ENCODE data around the gene EEF1A2.
A peak's percentile ranks its signal among the peaks of the same experiment; 100 is the strongest.
"Not testable (repeated sequence)": the region's sequence is repeated elsewhere in the genome, so short reads cannot be mapped to it uniquely, and the experiment has no call there.

Gene EEF1A2

GRCh38 chr20:63519668-63520503 is 21.0 kb upstream of the EEF1A2 start:
- peak; percentile 75 for DNase-seq

DNA sequence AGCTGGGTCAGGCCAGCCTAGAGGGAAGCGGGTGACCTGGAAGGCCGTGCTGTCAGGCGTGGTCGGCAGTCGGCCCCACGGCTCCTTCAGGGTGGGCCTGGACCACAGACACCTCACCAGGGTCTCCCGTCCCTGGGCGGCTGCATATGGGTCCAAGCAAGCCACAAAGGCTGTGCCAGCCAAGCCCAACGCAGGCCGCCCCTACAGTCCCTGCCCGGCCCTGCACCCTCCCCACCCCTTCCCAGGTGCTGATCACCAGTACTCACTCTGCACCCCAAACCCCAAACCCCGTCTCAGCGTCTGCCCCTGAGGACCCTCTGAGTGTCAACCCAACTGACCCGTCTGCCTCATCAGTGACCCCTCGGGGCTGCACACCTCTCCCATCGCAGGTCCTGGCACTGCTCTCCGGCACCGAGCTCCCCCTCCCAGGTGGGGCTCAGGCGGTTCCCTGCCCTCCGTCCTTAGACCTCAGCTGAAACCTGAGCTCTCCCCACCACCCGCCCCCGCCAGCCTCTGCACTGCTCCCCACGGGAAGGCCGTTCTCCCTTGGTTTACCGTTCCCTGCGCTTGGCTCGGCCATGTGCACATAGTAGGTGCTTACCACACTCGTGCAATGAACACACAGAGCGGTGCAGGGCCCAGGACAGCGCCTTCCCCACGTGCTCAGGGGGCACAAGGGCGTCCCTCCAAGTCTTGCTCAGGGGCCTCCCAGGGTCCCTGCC is 20.2 kb upstream of the EEF1A2 start:
- no peak for DNase-seq

DNA sequence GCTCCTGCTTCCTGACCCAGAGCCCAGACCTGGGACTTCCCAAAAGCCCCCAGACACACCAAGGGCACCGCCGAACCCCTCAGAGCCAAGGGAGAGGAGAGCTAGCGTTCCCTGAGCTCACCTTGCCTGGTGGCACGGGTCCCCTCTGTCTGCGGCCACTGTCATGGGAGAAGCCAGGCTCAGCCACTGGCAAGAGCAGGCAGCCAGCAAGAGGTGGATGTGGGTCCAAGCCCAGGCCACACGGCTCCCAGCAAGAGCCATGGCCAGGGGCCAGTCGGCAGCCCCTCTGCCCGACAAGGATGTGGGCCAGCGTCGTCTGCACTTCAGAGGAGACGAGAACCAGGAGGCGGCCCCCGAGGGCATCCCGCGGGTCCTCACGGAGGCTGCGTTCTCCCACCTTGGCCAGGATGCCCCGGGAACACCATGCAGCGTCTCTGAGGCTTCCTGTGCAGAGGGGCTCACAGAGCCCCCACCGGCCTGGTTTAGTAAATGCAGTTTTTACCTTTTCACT is 19.5 kb upstream of the EEF1A2 start:
- DNase-seq = no peak

DNA sequence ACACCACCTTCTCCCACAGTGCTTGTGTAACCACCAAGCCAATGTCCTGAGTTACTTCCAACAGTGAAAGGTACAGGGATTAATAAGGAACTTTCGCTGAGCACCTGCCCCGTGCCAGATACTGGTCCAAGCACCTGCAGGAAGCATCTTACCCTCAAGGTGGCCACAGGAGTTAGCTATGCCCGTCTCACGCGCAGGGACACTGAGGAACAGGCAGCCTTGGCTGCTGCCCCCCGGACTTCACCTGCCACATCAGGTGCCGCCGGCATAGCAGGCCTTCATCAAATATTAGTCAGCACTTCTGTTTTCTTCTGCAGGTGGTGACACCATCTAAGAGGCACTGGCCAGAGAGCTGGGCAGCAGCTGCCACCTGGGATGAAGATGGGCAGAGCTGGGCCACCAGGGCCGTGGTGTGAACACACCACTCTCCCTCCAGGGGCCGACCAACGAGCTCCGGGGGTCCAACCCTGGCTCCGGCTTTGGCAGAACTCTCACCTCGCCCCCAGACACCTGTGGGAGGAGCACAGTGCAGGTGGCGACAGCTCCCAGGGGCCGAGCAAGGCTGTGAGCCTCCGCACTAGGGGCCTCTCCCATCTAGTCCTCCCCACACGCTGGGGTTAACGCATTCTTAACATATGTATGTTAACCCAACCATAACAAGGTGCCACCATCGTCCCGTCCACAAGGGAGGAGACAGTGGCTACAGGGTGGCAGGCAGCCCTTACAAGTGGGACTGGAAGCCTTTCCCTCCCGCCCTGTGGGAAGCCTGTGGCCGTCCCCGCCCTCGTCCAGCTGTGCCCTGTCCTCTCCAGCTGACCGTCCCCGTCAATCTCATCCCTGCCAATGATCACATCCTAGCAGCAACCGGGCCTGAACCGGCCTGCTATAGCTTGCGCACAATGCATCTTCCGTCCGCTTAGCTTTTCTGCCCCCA is 18.8 kb upstream of the EEF1A2 start:
- no peak for DNase-seq

- not testable (repeated sequence) for DNase-seq
These were observed 15.6 kb upstream of the EEF1A2 start for GRCh38 chr20:63514520-63514919.

GRCh38 chr20:63513207-63513606 is 14.3 kb upstream of the EEF1A2 start:
- DNase-seq = no peak

DNA sequence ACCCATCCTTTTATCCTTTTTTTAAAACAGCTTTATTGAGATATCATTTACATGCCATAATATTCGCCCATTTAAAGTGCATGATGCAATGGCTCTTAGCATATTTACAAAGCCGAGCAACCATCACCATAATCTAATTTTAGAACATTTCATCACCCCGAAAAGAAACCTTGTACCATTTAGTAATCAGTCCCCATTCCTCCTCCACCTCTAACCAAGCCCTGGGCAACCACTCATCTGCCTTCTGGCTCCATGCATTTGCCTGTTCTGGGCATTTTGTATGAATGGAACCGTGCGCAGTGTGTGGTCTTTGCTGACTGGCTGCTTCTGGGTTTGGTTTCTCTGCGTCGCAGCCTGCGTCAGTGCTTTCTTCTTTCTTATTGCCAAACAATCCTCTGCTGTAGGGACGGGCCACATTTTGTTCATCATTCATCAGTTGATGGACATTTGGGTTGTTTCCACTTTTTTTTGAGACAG is 10.2 kb upstream of the EEF1A2 start:
- no peak for DNase-seq

DNA sequence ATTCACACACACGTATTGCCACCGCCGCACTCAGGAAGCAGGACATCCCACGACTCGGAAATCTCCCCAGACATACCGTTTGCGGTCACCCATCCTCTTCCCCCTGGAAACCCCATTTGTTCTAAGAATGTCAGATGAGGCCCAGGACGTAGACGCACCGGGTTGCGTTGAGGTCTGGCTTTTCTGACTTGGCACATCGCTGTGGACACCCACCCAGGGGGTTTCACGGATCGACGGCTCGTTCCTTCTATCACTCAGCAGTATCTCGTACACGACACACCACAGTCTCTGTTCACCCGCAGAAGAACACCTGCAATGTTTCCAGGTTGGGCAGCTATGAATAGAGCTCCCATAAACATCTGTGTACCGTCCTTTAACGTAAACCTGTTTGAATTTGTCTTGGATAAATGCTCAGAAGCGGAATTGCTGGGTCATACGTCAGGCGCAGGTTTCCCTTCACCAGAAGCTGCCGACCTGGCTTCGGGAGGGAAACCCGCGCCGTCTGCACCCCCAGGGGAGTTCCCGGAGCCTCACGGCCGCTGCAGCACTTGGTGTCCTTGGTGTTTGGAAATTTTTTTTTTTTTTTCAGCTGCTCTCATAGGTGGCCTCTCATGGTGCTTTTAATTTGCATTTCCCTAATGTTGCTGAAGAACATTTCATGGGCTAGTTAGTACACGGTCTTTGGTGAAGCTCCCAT is 9.3 kb upstream of the EEF1A2 start:
- no peak for DNase-seq

DNA sequence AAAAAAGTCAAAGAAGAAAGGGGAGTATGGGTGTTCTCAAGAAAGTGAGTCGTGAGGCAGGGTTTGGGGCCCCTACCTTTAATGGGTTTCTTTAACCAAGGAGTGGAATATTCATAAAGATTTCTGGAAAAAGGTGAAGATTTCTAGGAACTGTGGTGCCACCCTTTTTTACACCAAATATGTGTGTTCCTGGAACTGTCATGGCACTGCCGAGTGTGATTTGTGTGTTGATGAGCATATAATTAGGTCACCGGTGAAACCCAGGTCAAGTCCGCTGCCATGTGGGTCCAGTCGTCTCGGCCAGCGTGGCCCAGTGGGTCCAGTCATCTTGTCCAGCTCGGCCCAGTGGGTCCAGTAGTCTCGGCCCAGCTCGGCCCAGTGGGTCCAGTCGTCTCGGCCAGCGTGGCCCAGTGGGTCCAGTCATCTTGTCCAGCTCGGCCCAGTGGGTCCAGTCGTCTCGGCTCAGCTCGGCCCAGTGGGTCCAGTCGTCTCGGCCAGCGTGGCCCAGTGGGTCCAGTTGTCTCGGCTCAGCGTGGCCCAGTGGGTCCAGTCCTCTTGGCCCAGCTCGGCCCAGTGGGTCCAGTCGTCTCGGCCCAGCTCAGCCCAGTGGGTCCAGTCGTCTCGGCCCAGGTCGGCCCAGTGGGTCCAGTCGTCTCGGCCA is 8.3 kb upstream of the EEF1A2 start:
- DNase-seq = no peak

- no peak for DNase-seq
These were observed 6.8 kb upstream of the EEF1A2 start for GRCh38 chr20:63505723-63506122.

DNA sequence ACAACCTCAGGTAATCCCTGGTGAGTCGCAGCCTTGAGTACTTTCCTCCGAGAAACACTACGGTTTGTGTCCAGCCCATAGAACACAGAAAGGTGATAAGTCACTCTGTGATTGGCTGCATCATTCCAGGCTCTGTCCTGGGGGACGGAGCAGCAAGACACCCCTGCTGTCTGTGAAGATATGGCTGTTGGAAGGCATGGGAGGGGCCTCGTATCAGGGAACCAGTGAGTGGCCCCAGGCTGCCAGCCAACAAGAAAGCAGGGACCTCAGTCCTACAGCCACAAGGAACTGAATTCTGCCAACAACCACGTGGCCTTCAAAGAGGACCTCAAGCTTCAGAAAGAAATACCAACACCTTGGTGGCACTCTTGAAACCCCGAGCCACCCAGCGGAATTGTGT is 6.4 kb upstream of the EEF1A2 start:
- no peak for DNase-seq

DNA sequence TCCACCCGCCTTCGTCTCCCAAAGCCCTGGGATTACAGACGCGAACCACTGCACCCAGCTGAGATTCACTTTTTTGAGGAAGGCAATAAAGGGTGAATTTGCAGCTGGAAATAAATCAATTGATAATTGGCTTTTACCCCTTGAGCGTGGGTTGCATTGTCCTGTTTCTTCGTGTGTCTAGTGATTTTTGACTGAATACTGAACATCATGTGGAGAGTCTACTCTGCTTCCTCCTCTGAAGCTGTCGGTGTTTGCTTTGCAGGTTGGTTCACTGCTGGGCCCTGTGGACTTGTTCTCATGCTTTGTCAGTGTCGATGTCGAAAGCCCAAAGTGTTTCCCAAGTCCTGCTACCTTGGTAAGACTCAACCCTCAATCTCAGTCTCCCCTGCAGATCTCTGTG is 5.8 kb upstream of the EEF1A2 start:
- no peak for DNase-seq

GRCh38 chr20:63503524-63503923 is 4.6 kb upstream of the EEF1A2 start:
- DNase-seq = no peak

GRCh38 chr20:63502671-63503172 is 3.8 kb upstream of the EEF1A2 start:
- DNase-seq = no peak

GRCh38 chr20:63501818-63502670 is 3.2 kb upstream of the EEF1A2 start:
- no peak for DNase-seq

- no peak for DNase-seq
These were observed 2.3 kb upstream of the EEF1A2 start for GRCh38 chr20:63500902-63501817.

- DNase-seq = no peak
These were observed 1.4 kb upstream of the EEF1A2 start for GRCh38 chr20:63500151-63500901.

- no peak for DNase-seq
These were observed 571 bp upstream of the EEF1A2 start for GRCh38 chr20:63499338-63499969.
